ENCODE measurements around the gene NDC80.
A peak's percentile ranks its signal among the peaks of the same experiment; 100 is the strongest.
"Not testable (repeated sequence)": the region's sequence is repeated elsewhere in the genome, so short reads cannot be mapped to it uniquely, and the experiment has no call there.

NDC80 gene

DNA sequence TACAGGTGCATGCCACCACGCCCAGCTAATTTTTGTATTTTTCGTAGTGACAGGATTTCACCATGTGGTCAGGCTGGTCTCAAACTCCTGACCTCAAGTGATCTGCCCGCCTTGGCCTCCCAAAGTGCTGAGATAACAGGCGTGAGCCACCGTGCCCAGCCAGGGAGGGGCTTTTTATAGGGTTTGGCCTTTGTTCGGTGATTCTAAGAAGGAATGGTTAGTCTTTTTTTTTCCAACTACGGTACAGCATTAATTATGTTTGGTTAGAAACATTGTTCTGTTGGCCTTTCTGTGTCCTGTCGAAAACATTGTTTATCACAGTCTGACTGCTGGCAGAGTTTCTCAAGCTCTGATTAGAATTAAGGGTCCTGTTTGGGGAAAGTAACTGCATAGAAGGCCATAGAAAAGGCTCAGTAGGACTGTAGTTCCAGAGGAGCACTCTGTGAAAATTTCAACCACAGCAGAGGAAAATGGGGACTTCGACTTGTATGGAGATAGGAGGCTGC, 64.8 kb downstream of the NDC80 start:
- no peak for DNase-seq

DNA sequence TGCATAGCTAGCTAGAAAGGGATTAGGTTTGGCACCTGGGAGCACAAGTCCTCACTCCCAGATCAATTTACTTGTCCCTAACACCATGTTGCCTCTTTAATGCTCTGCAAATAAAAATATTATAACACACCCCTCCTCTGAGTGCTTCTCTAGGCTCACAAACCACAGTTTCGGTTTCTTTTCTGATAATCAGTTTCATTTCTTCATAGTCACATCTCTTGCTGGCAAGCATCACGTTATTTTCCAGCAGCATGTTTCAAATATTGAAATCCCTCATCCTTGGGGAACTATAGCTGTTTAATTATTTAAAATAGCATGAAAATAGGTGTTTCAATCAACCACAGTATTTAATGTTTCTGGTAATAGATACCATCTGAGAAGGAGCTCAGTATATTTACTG, 70.3 kb downstream of the NDC80 start:
- DNase-seq: no peak

- no peak for DNase-seq
These were observed 71.4 kb downstream of the NDC80 start for GRCh38 chr18:2642771-2643170.

GRCh38 chr18:2644535-2644934, 73.2 kb downstream of the NDC80 start:
- no peak for DNase-seq

DNA sequence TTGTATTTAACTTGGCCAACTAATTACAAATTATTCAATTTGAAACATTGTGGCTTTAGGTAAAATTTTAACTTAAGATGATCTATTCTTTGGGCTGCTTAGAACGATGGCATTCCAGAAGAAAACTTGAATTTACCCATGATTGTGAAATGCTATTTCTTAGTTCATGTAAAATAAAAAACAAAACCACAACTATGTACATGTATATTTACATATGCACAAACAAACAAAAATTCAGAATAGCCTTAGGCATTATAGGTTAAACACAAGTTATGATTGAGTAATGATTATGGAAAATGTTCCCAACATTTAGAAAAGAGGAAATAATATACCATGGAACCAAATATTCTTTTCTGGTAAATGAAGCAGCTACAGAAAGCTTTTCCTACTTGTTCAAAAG, 80.6 kb downstream of the NDC80 start:
- DNase-seq: no peak

DNA sequence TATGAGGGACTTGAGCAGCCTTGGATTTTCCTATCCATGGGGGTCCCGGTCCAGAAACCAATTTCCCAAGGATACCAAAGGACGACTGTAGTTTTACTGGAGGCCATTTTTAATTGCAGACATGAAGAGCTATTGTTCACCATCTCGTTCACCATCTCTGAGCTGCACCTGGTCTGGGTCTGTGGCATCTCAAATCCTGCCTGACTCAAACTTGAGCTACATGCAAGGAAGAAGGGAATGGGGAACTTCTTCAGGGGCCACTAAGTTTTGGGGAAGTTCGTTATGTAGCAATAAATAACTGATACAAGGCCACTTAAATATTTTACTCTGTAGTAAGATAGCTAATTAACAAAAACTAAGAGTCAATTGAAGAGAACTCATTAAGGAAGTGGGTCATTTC, 82.1 kb downstream of the NDC80 start:
- no peak for DNase-seq

- no peak for DNase-seq
These were observed 83.0 kb downstream of the NDC80 start for GRCh38 chr18:2654169-2654927.

DNA sequence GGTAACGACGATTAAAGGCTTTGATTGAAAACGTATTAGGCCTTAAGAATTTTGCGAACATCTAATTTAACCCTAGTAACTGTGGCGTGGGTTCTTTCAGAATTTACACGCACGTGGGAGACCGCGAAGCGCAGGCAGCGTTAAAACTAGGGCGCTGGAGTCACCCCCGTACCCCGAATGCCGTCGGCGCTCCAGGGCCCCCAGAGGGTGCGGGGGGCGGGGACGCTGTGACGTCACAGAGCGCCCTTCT, 83.5 kb downstream of the NDC80 start:
- DNase-seq: peak in 1 of 2 experiments; percentile 13

GRCh38 chr18:2655178-2655953, 84.0 kb downstream of the NDC80 start, which contains the start of gene SMCHD1:
Gene SMCHD1 (plus strand): TSS chr18:2655726. CDS start chr18:2656076, 350 bp downstream.
- DNase-seq: peak; percentile 50 to 64

- DNase-seq: no peak
These were observed 84.5 kb downstream of the NDC80 start for GRCh38 chr18:2655954-2656236.

- peak in 1 of 2 experiments; percentile 1 for DNase-seq
These were observed 85.1 kb downstream of the NDC80 start for GRCh38 chr18:2656237-2656980.

GRCh38 chr18:2656981-2657512, 85.7 kb downstream of the NDC80 start:
- DNase-seq: no peak

- DNase-seq: no peak
These were observed 86.6 kb downstream of the NDC80 start for GRCh38 chr18:2657788-2658458.

DNA sequence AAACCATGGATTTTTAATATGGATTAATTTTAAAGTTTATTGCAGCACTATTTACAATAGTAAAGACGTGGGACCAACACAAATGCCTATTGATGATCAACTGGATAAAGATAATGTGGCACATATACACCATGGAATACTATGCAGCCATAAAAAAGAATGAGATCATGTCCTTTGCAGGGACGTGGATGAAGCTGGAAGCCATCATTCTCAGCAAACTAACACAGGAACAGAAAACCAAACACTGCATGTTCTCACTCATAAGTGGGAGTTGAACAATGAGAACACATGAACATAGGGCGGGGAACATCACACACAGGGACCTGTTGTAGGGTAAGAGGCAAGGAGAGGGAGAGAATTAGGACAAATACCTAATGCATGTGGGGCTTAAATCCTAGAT, 89.5 kb downstream of the NDC80 start:
- DNase-seq: not testable (repeated sequence)

DNA sequence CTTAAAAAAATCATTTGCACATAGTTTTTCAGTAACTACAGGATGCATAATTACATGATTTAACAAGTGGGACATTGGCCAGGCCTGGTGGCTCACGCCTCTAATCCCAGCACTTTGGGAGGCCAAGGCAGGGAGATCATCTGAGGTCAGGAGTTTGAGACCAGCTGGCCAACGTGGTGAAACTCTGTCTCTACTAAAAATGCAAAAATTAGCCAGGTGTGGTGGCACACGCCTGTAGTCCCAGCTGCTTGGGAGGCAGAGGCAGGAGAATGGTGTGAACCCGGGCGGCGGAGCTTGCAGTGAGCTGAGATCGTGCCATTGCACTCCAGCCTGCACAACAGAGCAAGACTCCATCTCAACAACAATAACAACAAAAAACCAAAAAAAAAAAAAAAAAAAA, 90.9 kb downstream of the NDC80 start:
- DNase-seq: not testable (repeated sequence)

DNA sequence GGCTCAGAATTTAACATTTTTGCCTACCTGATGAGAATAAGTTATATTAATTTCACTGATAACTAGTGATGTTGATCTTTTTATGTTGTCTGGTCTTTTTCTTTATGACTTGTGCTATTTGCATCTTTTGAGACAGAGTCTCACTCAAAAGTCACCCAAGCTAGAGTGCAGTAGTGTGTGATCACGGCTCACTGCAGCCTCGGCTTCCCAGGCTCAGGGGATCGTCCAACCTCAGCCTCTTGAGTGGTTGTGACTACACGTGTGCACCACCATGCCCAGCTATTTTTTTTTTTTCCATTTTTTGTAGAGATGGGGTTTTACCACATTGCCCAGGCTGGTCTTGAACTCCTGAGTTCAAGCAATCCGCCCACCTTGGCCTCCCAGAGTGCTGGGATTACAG, 91.6 kb downstream of the NDC80 start:
- DNase-seq: no peak
